Adrenal gland (tissue), 5 donors: ENCODE measurements around the gene TULP3.

Experiments
- POLR2A ChIP-seq, 2 donors: fragments of 450-650 bp; IDR thresholded peaks; one replicate each; pipeline ENCODE4 v1.6.1; 2017; ENCODE audit warnings: antibody characterized with exemption in 2 of 2, mild to moderate bottlenecking in 2 of 2, moderate library complexity in 1 of 2
- TF ChIP-seq, protein P1 (sequence below), 6 experiments: fragments of 450-650 bp in 4 of 6; fragments of 200-600 bp in 2 of 6; sonication (generic) in 1 of 6; IDR thresholded peaks; 1 replicate in 5 of 6; 2 replicates in 1 of 6; pipeline versions ENCODE4 v1.5.1 to v1.8.0; 2016 to 2021; ENCODE audit warnings: antibody characterized with exemption in 6 of 6, mild to moderate bottlenecking in 2 of 6, moderate library complexity in 1 of 6
- donor health status: DM: no; HTN: no; CAD: no.

DNA sequence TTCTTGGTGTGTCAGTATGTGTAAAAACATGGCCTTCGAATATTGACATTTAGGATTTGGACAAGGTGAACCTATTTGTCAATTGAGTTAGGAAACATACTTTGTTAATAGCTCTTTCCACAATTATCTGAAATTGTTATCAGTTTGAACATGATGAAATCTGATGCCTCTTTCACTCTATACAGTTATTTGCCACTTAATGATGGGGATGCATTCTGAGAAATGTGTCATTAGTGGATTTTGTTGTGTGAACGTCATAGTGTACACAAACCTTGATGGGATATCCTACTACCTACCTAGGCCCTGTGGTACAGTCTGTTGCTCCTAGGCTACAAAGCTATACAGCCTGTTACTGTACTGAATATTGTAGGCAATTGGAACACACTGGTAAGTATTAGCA lies 4.8 kb downstream of the TULP3 start:
- no peak for TF ChIP-seq POLR2A (IDR thresholded peaks at IDR 0.05)
- TF ChIP-seq, protein P1, sequence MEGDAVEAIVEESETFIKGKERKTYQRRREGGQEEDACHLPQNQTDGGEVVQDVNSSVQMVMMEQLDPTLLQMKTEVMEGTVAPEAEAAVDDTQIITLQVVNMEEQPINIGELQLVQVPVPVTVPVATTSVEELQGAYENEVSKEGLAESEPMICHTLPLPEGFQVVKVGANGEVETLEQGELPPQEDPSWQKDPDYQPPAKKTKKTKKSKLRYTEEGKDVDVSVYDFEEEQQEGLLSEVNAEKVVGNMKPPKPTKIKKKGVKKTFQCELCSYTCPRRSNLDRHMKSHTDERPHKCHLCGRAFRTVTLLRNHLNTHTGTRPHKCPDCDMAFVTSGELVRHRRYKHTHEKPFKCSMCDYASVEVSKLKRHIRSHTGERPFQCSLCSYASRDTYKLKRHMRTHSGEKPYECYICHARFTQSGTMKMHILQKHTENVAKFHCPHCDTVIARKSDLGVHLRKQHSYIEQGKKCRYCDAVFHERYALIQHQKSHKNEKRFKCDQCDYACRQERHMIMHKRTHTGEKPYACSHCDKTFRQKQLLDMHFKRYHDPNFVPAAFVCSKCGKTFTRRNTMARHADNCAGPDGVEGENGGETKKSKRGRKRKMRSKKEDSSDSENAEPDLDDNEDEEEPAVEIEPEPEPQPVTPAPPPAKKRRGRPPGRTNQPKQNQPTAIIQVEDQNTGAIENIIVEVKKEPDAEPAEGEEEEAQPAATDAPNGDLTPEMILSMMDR (IDR thresholded peaks at IDR 0.05) = no peak
